NCI-H1436 treated with DMSO at 0.1 percent for 48 hours (cell line): ENCODE measurements around the gene MALT1.
"Not testable (repeated sequence)": the region's sequence is repeated elsewhere in the genome, so short reads cannot be mapped to it uniquely, and the experiment has no call there.

Experiments
- DNase-seq: peaks from one replicate; lab custom pipeline; 2025; lab: John Stamatoyannopoulos, UW

The MALT1 gene

GRCh38 chr18:58776084-58776483 lies 104.8 kb downstream of the MALT1 start:
- no peak for DNase-seq

DNA sequence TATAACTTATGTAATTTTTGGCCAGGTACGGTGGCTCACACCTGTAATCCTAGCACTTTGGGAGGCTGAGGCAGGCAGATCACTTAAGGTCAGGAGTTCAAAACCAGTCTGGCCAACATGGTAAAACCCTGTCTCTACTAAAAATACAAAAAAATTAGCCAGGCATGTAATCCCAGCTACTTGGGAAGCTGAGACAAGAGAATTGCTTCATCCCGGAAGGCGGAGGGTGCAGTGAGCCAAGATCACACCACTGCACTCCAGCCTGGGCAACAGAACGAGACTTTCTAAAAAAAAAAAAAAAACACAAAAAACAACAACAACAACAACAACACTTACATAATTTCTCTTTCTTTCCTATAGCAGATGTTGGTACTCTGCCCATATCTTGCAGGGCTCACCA lies 105.3 kb downstream of the MALT1 start:
- not testable (repeated sequence) for DNase-seq

DNA sequence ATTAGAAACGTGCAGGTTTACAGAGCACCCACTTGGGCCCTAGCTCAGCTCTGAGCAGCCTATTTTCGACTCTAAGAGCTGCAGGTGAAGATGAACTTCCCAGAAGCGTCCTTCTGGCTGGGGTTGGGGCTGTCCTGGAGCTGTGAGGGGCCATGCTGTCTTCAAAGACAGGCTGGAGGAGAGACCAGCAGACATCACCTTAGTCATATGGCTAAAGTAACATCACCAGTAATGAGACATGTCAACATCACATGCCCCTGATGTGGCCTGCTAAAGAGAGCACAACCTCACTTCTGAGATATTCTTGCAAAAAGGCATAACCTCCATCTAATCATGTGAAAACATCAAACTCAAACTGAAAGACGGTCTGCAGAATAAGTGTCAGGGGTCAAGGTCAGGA lies 106.2 kb downstream of the MALT1 start:
- no peak for DNase-seq

GRCh38 chr18:58779529-58779928 lies 108.3 kb downstream of the MALT1 start:
- no peak for DNase-seq

DNA sequence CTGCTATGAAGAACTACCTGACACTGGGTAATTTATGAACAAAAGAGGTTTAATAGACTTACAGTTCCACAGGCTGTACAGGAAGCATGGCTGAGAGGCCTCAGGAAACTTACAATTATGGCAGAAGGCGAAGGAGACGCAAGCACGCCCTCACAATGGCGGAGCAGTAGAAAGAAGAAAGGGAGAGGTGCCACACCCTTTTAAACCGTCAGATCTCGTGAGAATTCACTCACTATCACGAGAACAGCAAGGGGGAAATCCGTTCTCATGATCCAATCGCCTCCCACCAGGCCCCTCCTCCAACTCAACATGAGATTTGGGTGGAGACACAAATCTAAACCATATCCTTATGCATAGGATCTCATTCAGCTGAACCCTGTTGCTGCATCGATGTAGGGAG lies 108.8 kb downstream of the MALT1 start:
- no peak for DNase-seq

- DNase-seq, result peak; percentile 20
Measured at GRCh38 chr18:58781627-58782194, 110.4 kb downstream of the MALT1 start.

GRCh38 chr18:58784601-58785137 lies 113.4 kb downstream of the MALT1 start:
- no peak for DNase-seq

DNA sequence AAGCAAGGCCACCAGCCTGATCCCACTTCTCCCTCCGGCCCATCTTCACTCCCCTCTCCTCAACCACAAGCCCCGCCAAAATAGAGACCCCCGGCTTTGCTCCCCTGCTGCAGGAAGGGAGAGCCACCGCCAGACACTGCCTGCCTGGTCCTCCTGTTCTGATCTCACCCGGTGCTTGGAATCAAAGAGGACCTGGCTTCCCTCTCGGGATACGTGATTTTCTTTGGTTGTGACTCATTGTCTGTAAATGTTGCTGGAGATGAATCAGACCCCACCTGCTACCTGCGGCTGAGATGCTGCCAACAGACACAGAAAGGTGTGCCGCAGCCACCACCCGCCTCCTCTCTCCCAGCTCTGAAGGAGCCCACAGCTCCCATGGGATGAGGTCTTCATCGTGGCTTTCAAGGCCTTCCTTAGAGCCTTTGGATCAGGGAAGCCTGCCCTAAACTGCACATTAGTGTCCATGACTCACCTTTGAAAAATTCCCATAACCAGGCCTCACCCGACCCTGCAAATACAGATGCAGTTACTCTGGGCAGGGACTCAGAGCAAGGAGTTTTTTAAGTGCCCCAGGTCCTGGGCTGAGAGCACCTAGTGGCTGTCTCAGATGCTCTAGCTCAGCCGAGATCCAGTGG lies 114.0 kb downstream of the MALT1 start:
- peak; percentile 17 for DNase-seq

DNA sequence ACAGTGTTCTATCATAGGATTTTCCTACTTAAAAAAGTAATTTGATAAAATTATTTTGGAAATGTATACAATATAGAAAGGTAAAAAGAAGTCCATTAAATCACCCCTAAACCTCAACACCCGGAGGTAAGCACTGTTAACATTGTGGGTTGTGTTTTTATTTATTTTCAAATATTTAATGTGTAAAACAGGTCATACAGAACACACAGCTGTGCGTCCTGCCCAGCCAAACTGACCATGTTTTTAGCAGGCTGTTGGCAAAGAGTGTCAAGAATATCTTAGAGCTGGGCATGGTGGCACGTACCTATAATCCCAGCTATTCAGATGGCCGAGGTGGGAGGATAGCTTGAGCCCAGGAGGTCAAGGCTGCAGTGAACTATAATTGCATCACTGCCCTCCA lies 114.6 kb downstream of the MALT1 start:
- DNase-seq, result no peak

DNA sequence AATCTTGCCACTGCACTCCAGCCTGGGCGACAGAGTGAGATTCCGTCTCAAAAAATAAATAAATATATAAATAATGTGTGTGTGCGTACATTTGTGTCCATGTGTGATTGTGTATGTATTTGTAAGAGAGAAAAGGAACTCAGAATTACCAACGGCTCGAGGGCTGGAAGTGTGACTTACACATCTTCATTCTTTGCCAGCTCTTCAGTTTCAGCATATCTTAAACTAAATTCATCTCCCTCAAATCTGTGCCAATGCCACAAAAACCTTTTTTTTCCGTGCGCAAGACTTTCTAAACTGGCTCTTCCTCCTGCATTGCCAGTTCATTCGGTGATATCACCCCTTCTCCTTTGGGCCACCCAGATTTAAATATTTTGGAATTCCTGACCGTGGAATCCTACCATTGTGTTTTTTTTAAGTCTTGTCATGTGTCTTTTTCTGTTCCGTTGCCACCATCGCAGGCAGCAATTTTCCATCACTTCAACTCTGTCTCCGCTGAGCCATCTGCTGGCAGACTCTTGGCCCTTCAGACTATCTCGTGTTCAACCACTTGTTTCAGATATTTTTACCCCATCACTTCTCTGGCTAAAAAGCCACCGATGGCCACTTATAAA lies 116.4 kb downstream of the MALT1 start:
- DNase-seq, result no peak

DNA sequence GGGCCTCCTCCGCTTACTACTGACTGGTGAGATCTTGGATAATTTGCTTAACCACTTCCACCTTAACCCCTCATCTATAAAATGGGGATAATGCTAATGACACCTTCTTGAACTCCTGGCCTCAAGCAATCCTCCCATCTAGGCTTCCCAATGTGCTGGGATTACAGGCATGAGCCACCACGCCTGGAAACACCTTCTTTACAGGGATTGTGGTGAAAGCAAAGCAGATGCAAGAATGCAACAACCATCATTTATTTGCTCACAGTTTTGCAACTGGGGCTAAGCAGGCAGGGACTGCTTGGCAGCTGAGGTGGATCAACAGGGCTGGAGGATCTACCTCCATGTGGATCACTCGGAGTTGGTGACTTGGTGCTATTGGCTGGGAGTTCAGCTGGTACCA lies 117.2 kb downstream of the MALT1 start:
- no peak for DNase-seq

DNA sequence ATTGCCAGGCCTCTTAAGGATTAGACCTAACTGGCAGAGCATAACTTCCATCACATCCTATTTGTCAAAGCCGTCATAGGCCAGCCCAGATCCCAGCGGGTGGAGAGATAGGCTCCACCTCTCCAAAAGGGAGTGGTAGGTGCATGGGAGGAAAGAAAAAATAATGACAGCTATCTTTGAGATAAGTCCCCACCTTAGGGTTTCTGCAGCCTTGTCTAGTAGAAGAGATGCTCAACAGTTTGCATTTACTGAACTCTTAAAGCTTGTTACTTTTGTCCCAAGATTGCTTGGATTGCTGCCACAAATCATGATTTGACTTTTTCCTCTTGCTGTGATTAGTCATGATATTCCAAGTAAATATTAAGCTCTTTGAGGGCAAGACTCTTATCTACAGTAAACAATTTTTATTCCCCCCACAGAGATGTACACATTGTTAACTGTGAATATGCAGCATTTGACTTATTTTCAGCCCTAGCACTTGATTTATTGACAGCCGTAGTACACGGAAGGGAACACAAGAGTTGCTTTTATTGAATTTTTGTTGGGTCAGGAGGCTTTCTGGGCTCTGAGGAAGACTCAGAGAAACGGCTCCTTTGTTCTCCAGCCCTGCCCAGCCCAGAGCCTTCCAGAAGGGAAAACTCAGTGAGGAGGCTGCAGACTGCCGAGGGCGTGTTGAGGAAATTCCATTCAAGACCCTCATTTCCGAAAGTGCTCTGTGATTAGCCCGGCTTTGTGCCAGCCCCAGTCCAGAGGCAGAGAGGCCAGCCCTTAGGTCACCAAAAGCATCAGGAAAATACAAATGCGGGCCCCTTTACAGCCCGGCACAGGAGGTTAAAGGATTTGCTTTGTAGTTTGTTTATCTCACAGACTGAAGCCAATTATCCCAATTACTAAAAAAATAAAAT lies 118.0 kb downstream of the MALT1 start:
- no peak for DNase-seq

GRCh38 chr18:58789876-58790240 lies 118.6 kb downstream of the MALT1 start:
- no peak for DNase-seq

GRCh38 chr18:58792086-58792485 lies 120.8 kb downstream of the MALT1 start:
- DNase-seq, result no peak

DNA sequence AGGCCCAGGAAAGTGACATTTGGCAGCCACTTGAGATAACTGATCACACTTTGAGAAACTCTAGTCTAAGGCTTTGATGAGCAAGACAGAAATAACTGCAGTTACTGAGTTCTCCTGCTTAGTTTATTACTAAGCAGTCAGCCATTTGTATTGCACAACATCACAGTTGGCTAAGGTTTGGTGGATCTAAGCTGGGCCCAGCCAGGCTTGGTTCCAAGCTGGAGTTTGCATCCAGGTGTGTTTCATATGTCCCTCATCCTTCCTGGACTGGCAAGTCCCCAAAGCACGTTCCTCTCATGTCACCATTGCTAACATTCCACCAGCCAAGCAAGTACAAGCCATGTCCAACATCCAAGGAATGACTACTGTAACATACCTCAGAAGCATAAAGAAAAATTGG lies 122.1 kb downstream of the MALT1 start:
- DNase-seq, result no peak

GRCh38 chr18:58796220-58796619 lies 125.0 kb downstream of the MALT1 start:
- DNase-seq, result no peak

DNA sequence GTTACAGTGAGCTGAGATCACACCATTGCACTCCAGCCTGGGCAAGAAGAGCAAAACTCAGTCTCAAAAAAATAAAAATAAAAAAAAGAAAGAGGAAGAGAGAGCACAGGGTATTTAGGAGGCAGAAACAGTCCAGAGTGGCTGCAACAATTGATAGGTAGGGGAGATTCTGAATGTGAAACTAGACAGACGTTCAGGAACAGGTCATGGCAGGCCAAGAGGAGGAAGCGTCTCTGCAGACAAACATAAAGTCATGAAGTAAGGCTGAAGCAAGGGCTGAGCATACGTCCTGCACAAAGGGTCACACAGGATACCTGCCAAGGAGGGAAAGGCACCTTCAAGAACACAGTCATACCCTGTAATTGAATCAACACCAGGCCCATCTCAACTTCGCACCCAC lies 129.3 kb downstream of the MALT1 start:
- DNase-seq, result no peak

DNA sequence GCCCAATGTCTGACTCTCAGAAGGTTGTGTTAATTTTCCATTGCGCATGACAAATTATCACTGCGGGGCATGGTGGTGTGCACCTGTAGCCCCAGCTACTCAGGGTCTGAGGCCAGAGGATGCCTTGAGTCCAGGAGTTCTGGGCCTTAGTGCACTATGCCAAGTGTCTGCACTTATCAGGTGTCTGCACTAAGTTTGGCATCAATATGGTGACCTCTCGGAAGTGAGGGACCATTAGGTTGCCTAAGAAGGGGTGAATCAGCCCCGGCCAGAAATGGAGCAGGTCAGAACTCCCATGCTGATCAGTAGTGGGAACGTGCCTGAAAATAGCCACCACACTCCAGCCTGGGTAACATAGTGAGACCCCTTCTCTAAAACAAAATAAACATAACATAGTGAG lies 131.7 kb downstream of the MALT1 start:
- DNase-seq, result no peak

DNA sequence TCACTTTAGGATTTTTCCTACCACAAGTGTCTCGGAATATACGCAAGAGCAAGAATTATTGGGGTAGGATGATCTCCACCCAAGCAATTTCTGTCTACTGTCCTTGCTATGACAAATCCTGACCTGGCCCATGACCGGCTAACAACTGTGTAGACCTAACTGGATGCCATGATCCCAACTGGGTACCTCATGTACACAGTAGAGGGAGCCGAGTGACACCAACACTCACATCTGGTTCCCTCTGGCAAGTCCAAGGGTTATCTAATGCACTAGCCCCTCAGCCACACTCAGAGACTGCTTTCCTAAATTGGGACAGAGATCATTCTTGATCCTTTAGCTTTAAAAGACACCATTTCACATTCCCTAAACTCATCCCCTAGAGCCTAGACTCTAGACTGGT lies 132.7 kb downstream of the MALT1 start:
- DNase-seq, result no peak
